Endometrium (tissue), 2 donors: ENCODE results near the gene FGF1.

Experiments used
- FAIRE-seq: peaks from 2 replicates; lab custom pipeline; 2012; peaks lifted over from hg19 to GRCh38; lab: Jason Lieb, UNC
- donor health status: control.
- donor health status: control.

FGF1 gene

DNA sequence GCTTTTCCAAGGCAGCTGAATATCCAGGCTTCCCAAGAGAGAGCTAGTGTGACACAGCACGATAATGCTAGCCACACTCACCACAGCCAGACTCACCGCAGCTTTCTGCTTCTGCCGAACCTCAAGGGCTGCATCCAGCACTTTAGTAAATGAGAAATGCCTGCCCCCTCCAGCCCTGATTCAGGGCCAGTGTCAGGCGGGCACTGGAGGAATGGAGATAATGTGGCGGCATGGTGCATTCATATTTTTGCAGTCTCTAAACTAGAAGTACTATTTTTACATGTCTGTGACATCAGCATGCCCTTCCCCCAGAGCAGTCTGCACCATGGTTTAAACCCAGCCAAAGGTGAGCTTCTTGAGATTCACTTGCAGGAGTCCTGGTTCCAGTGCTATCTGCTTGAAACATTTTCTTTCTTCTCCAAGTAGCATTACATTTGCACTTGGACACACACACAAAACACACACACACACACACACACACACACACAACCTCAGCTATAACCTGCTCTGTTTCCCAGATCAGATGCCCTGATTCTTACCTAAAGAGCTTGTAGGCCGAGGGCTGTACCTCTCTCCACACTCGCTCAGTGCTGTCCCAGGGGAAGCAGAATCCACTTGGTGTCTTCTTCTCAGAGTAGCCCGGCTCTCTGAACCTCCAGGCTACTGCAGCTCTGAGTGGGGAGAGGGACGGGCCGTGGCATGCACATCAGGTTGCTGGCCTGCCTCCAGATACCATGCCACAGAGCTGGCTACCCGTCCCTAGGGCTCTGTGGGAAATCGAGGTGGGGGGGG is at the start of gene FGF1:
TSS of gene FGF1 (minus strand) at position 673 of the 792 bp plus-strand sequence. CDS start 71,963 bp downstream, outside the sequence.
- FAIRE-seq = no peak

DNA sequence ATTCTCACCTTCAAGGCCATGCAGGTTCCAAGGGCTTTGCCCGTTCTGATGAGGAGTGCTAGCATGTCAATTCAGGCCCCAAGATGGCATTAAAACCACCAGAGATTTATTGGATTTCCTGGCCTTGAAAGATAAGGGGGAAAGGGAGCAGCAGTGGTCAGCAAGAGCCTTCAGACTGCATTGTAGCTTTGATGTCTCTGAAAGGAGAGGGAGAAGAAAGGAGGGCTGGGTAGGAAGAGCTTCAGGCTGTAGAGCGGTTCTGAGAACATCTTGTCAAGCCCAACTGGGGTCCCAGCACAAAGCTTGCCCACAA is 41.8 kb upstream of the FGF1 start:
- FAIRE-seq = no peak

DNA sequence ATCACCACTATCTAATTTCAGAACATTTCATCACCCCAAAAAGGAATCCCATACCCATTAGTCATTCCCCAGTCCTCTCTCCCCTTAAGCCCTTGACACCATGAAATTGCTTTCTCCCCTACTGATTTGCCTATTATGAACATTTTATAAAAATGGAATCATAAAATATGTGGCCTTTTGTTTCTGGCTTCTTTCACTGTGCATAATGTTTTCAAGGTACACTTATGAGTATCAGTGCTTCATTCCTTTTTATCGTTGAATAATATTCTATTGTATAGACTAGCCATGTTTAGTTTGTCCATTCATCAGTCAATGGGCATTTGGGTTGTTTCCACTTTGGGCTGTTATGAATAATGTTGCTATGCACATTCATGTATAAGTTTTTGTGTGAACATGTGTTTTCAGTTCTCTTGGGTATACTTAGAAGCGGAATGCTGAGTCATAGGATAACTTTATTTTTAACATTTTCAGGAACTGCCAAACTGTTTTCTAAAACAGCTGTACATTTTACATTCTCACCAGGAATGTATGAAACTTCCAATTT is 40.4 kb upstream of the FGF1 start:
- peak; percentile 29 for FAIRE-seq

DNA sequence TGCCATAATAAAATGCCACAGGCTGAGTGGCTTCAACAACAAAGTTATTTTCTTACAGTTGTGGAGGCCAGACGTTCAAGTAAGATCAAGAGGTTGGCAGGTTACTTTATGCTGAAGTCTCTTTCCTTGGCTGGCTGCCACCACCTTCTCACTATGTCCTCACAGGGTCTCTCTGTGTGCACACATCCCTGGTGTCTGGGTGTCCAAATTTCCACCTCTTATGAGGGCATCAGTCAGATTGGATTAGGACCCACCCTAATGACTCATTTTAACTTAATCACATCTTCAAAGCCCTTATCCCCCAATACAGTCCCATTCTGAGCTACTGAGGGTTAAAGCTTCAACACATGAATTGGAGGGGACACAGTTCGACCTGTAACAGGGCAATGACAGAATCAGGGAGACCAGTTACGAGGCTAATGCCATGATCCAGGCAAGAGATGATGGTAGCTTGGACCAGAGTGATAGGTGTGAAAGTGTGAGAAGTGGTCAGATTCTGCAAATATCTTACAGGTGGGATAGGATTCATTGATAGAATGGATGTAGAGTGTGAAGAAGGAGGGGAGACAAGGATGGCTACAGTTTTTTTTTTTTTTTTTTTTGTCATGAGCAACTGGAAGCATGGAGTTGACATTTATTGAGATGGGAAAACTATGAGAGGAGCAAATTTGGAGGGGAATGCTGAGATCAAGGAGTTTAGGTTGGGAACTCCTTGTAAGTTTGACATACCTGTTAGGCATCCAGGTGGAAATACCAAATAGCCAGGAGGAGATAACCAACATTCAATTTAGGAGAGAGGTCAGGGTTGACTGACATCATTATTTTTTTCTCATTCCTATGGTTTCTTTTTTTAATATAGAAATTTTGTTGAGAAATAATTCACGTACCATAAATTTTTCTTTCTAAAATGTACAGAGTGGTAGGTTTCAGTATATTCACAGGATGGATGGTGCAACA is 39.6 kb upstream of the FGF1 start:
- no peak for FAIRE-seq

DNA sequence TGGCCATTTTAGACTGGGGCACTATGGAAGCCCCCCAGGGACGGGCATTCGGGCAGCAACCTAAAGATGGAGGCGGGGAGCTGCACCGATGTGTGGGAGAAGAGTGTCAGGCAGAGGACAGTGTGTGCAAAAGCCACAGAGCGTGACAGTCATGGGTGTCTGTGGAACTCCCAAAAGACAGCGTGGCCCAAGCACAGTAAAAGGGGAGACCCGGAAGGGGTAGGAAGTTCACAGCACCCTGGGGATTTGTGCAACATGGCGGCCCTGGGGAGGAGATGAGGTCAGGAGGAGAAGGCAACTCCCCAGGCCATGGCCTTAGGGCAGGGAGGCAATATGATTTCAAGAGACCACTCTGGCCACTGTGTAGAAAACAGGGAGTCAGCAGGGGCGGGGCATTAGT is 38.9 kb upstream of the FGF1 start:
- no peak for FAIRE-seq

DNA sequence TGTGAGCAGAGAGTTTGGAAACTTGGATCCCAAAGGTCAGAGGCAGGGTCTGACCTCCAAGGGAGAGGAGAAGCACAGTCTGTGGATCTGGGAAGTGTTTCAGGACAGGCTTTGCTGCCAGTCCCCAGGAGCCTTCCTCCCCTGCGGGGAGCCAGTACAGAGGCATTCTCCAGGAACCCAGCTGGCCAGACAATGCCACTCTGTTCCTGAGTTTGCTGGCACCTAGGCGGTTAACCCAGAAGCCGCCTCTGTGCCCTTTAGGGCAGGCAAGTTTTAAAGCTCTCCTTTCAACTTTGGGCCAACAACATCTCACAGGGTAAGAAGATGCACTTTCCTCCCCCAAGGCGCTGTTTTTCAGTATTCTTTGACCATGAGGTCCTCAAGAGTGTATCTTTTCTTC is 37.0 kb upstream of the FGF1 start:
- no peak for FAIRE-seq

DNA sequence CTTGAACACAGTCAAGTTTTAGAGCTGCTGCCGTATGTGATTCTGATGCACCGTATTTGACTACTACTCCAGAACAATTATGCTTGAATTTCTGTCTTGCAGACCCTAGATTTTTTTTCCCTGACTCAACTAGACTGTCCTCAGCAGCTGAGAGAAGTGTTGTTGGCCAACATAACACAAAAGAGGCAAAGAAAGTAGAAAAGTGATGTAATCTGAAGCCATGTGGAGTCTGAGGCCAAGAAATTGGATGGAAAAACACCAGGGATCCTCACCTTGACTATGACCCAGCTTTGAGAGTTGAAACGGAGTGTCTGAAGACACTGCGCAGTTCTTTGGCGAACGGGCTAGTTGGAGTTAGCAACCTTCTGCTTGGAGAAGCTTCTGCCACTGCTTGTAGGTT is 36.3 kb upstream of the FGF1 start:
- FAIRE-seq = no peak

DNA sequence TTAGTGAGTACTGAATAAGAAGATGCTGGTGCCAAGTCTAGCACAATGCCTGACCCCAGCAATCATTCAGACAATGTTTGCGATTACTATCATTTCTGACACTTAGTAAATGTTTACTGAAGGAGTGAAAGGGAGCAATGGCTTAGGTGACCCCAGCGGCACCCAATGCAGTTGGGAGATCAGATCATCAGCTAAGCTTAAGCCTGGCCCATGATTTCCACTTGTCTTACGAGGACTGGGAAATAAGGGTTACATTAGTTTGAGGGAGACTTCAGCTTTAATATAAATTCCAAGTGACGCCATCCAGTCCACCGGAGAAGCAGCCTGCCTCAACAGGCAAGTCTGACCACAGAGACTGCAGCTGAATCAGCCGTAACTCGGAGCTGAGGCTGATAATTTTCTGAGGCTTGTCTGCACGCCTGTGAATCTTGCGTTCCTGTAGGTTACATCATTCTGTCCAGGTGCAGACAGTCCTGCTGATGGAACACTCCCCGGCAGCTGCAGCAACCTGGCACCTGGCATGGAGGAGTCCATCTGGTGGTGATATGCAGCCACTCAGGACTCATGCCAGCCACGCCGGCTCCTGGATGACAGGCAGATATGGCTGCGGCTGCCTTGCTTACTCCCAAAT is 34.9 kb upstream of the FGF1 start:
- no peak for FAIRE-seq

DNA sequence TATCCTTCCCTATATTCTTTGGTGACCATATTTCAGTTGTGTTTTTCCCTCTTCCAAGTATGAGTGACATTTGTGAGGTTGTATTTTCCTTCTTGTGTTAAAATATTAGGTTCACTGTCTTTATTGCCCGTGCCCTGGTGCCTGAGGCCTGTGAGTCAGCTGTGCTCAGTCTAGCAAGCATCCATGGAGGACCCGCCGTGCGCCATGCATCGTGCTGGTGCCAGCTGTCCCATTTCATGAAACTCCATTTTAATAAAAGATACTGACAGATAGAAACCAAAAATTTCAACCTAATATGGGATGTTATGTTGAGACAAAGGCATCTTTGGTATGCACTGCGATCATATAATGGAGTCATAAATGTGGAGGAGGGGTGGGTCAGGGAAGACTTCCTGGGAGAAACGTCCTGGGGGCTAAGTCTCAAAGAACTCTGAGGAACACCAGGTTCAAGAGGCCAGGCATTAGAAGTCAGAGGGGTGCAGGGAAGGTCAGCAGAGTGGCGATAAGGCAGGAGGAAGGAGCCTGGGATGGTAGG is 34.0 kb upstream of the FGF1 start:
- no peak for FAIRE-seq

DNA sequence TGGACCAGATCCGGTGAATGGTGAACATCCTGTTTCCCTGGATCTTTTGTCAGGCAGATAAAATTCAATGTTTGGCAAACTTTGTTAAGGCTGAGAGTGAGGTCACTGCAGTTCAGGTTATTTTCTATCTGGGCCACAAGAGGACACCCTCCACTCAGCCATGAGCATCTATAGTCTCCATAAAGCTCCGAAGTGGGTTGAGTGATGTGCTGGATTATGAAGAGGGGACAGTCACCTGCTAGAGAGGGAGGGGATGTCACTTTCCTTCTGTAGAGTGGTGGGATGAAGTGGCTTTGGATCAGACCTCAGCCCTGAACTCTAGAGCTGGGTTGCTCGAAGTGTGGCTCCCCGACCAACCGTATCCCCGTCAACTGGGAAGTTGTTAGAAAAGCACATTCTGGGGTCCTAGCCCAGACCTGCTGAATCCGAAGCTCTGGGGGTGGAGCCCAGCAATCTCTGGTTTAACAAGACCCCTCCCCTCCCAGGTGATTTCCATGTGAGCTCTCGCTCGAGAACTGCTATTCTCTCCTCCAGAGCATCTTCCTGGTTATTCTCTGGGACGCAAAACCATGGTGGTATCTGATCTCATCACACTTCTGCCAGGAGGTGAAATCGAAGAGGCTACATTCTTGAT is 31.8 kb upstream of the FGF1 start:
- no peak for FAIRE-seq

DNA sequence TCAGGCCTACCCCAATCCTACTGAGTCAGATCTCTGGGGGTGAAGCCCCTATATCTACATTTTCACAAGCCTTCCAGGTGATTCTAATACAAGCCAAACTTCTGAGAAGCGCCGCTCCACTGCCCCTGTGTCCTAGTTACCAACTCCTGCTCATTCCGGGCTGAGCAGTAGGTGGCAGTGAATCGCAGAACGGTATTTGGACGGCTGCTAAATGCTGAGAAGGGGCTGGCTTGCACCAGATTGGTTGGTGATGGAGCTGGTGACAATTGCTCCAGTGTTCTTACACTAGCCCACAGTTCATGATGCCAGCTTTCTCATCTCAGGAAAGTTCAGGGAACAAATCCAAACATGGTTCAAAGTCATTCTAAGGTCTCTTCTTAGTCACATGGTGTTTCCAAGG is 31.1 kb upstream of the FGF1 start:
- peak; percentile 4 for FAIRE-seq

DNA sequence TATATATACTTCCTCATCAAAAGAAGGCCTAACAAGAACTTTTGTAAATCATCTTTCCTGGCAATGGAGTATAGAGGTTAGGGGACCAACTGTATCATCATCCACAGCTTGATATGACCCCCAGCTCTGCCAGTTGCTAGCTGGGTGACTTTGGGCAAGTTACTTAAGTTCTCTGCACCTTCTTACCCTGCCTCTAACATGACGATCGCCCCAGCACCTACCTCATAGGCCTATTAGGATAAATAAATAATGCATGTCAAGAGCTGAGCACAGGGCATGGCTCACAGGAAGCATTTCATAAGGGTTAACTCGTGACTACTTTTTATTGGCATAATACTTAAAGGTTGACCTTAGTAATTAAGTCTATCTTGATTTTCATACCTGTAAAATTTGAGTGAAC is 29.4 kb upstream of the FGF1 start:
- no peak for FAIRE-seq

DNA sequence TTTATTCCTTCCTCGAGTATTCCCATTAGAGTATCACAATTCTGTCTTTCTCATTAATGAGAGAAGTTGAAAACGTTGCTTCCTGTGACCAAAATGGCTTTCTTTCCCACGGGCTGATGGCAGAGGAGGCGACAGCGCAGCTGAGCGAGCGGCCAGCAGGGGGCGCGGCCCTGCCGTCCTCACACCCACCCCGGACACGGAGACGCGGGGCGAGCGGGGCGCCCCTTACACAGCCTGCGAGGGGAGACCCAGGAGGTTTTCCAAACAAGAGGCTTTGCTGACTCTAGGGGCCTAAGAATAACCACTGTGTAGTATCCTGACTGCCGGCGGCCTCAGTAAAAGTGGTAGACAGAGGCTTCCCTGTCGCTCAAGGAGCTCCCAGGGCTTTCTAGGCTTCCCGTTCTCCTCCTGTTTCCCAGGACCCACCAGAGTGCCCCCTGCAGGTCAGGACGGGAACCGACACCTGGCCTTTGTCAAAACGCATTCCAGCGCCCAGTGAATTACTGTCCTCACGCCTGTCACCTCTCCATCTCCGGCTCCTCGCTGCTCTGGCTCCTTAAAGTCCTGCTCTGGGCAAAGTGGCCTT is 27.3 kb upstream of the FGF1 start:
- no peak for FAIRE-seq

DNA sequence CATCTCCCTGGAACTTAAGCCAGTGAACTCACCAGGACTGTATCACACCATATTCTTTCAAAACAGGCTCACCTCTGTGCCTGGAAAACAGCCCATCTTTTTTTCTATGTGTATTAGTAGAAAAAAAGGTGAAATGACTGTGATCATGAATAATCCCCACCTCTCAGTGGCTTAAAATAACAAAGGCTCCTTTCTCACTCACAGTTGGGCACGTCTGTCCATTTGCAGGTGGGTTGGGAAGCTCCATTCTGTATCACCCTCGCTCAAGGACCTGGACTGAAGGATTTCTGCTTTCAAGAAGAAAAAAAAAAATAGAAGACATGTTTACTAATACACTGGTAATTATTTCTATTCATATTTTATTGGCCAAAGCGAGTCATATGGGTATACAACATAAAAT is 17.3 kb upstream of the FGF1 start:
- no peak for FAIRE-seq

DNA sequence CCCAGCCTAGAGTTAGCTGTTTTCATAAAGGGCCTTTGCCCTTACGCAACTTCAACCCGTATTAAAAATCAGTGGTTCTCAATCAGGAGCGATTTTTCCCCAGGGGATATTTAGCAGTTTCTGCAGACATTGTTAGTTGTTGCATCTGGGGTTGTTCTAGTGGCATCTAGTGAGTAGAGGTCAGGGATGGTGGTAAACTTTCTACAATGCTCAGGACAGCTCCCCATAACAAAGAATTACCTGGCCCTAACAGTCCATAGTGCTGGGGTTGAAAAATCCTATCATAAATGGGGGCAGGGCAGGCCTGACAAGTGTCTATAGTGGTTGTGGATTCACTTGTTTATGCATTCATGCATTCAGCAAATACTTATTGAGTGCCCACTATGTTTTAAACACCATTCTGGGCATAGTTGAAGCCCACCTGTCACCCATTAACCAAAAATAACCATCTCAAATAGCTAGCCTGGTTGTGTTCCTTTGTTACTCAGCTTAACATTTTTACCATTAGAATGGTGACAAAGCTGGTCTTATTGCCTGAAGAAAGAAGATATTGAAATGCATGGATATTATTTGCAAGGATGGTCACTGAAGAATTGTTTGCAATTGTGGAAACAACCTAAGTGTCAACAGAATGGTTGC is 15.9 kb upstream of the FGF1 start:
- no peak for FAIRE-seq

DNA sequence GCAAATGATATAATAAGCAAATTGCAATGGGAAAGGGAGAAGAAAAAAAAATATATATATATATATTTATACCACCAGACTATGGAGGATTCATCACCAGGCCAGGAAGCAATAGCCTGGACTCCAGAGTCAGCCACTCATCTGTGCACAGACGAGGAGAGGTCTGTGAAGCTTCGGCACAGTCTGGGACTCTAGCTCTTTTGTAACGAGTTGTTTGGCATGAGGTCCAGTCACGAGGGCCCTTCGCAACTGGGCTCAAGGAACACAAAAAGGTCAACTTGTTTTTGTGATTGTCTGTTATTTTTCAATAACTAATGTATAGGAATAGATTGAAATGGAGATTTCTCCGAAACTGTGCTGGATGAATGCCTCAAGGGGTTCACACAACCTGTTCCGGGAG is 14.7 kb upstream of the FGF1 start:
- FAIRE-seq = no peak

DNA sequence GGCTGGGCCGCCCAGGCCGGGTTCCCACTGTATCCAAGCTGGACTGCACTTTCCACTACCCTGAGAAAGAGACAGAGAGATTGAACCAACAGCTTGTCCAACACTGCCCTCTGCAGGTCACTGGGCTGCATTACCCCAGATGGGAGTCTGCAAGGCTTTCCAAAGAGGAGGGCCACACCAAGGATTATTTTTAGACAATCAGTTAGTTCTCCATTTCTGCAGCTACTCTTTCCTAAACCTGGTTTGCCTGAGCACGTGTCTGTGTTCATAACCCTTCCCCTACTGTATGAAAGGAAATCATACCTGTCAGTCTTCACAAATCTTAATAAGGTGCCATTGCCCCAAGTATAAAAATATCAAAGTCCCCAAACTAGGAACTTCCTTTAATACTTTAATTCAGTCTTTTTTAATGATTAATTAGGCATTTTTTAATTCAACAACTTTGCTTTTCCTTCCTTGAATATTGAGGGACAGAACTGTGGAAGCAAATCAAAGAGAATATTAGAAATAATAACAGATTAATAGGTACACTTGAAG is 13.4 kb upstream of the FGF1 start:
- peak; percentile 63 for FAIRE-seq

DNA sequence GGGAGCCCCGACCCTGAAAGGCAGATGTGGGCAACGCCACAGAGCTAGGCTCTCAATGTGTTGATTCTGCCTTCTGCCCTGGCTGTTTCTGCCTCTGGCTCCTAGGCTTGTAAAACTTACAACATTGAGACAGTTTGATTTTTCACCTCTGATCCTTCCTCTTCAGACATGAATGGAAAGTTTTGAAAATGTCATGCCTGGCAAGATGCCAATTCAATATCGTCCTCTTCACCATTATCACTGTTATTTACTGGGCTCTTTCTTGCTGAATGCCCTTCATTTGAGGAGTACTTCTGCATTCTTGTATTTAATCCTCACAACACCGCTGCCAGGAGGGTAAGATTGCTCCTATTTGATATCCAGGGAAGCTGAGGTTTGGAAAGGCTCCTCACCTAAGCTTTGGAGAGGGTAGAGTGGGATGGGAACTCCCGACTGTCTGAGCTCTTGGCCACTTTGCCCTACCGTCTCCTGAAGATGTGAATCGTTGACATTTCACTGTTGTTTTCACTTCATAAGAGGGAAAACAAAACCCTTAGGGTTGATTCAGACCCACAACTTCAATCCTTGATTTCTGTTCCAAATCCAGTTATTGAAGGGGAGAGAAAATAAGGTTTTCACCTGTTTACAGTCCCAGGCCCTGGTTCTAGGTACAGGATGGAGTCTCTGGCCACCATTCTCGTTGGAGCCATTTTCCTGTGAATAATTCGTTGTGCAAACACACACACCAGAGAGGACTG is 12.7 kb upstream of the FGF1 start:
- no peak for FAIRE-seq

DNA sequence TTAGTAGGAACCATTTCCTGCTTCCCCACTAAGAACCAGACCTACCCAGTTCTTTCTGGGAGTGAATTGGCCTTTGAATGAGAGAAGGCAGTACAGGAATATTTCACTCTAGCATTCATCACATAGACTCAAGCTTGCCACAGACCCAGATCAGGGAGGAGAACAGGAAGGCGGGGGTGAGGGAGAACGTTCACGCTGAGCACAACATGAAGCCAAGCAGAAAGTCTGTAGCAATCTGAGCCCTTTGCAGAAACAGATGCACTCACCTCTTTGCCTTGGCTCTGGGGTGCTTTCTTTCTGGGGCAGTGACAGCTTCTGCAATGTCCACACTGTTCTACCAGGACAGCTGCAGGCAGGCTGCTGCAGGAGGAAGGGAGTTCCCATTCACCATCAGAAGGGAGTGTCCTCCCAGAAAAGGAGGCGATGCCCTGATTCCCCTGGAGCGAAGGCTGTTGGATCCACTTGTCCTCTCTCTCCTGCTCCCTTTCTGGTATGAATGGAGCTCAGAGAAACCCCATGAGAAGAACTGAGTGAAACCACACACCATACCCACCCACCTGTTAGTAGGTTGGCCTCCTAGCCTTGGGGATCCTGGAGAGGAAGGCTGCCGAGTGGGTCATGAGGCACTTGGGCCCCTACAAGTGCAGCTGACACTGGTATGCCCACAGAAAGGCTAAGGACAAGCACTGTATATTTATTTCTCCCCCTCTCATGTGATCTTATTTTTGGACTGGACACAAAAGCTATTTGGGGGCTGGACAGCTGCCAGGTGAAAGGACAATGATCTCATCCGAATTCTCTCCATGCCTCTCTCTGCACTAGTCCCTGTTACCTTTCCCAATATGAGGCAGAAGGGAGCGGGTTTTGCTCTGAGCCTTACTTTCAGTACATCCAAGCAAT is 11.7 kb upstream of the FGF1 start:
- FAIRE-seq = no peak
